ENCODE data around the gene NPAS3. TPM values are rescaled to one million over a fixed set of nuclear protein-coding genes. Genes with fewer than 3 reads are reported as not detected.

Gene NPAS3
- total RNA-seq, 1 experiment from 2014 or later: not detected

DNA sequence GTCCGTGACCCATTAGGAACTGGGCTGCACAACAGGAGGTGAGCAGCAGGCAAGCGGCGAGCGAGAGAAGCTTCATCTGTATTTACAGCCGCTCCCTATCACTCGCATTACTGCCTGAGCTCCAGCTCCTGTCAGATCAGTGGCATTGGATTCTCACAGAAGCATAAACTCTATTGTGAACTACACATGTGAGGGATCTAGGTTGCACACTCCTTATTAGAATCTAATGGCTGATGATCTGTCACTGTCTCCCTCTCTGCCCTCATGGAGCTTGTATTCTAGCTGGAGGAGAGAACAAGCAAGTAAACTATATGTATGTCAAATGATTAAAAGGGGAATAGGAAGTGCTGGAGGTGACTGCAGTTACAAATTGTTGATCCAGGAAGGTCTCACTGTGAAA, 533.1 kb downstream of the NPAS3 start:
- in situ Hi-C loops (cut with HindIII; ENCODE audit: low sequenced_read_pairs): no loop called here
- DNase-seq (ENCODE audit: low spot score): no peak

DNA sequence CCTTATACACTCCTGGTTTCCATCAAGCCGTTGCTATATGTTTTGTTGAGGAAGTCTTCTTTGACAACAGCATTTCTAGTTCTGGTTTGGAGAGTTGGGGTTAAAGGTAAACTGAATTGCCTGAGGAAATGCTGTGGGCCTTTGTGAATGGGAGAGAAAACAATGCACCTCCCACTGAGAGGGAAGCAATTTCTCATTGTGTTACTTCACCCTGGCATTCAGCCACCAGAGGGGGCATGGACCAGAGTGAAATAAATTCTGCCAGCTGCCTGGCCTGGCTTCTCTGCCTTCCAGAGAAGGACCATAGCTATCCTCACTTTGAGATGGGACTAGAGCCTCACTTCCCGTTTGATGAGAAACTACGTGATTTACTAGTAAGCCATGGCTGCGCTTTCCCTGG, 536.9 kb downstream of the NPAS3 start:
- in situ Hi-C loops (cut with HindIII; ENCODE audit: low sequenced_read_pairs): no loop called here
- no peak for DNase-seq (ENCODE audit: low spot score)

DNA sequence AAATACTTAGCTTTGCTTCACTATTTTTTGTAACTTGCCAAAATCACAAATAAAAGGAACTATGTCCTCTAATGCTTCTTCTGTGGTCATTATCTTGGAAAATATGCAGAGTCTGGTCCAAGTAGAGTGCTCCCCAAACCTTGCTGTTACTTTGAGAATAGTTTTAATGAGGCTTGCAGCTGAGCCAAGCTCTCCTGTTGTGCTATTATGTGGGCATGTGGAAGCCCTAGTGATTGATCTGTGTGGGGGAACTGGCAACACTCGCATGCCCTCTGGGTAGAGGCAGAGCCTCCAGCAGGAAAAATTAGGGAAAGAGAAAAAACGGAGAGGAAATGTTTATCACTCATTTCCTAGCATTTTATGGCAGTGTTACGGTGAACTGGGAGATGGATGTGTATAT, 539.1 kb downstream of the NPAS3 start:
- in situ Hi-C loops (cut with HindIII; ENCODE audit: low sequenced_read_pairs): no loop called here

DNA sequence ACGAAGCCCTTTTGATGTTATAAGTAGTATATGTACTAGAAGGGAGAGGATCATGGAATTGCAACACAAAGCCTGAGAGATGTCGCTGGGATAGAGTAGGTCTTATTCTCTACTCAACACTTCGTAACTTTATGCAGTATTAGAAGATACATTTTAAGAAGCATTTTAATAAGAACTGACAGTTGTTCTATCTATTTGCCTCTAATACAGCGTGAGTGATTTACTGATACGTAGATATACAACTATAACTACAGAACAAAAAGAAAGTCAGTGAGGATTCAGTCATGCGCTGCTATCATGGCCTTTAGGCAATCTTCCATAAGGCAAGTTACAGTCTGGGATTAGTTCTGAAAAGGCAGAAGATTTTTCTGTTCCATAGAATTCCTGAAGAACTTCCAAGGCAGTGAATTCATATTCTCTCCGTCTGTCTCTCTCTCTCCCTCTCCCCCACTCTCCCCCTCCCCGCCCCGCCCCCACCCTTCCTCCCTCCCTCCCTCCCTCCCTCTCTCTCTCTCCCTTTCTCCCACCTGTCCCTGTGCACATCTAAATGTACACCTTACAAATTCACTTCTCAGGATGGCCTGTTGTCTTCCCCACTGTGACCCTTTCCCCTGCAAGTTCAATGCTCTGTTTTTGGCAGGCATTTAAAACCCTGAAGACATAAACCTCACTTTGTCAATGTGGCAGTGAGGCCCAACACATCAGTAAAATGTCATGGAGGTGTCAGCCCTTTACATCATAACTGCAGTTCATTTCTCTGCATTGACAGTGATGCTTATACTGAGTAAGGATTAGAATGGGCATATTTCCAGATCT, 541.6 kb downstream of the NPAS3 start:
- in situ Hi-C loops (cut with HindIII; ENCODE audit: low sequenced_read_pairs): no loop called here
- no peak for DNase-seq (ENCODE audit: low spot score)

More for the DNA sequence above, 539.1 kb downstream of the NPAS3 start:
- peak; percentile 35 for DNase-seq (ENCODE audit: low spot score)

DNA sequence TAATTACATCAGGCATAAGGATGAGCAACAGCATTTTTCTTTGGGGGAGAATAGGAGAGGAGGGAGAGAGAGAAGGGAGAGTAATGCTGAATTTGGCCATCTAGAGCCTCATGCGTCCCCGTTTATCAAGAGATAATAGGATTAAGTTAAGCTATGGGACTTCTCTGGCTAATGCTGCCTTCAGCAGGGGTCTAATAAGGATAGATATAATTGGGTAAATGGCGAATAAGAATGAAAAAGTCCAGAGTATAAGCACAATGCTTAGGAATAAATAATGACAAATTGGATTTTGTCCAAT, 542.2 kb downstream of the NPAS3 start:
- in situ Hi-C loops (cut with HindIII; ENCODE audit: low sequenced_read_pairs): no loop called here
- no peak for DNase-seq (ENCODE audit: low spot score)

DNA sequence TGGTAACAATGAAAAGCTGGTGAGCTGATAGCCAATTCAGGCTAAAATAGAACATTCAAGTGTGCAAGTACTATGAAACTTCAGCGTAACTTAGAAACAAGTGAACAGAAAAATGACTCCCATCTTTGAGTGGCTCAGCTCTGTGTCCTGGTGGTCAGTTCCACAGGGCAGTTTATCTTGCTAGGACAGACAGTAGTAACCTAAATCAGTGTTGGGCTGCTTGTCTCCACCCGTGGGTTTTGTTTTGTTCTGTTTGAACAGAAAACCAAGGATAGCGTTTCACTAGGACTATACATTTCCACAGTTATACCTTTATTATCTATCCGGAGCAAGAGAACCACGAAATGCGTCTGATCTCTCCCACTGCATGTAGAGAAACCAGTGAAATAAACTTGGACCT, 544.4 kb downstream of the NPAS3 start:
- DNase-seq (ENCODE audit: low spot score): no peak
- in situ Hi-C loops (cut with HindIII; ENCODE audit: low sequenced_read_pairs): no loop called here

DNA sequence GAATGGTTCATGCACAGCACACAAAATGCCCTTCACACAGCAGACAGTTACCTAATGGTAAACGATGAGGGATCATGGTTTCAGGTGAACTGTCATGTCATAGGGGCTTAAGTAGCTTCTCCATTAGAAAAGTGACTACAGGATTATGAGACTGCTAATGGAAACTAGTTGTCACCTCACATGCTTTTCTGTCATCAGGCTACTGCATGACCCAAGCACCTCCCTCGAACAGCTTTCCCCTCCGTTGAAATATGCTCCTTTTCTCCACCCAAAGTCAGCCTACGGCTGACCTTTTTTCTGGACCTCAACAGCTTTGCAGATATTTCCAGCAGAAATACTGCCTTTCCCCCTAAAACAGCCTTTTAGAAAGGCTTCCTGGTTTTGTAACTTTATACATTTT, 544.9 kb downstream of the NPAS3 start:
- DNase-seq (ENCODE audit: low spot score): no peak
- in situ Hi-C loops (cut with HindIII; ENCODE audit: low sequenced_read_pairs): no loop called here

DNA sequence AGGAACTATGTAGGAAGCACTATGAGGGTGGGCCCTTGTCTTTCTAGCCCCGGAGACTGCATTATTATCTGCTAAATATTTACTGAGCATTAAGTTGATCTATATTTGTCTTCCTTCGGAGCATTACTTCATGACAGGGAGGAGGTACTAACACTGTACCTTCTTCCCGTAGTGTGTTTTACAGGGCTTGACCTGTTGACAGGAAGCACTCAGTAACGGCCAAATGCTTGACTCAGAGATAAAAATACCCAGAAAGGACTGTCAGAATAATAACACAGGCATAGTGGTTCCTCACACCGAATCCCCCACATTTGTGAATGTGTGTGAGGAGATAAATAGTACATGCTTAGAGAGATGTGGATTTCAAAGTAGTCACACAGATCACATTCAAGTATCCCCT, 545.6 kb downstream of the NPAS3 start:
- DNase-seq (ENCODE audit: low spot score): no peak
- in situ Hi-C loops (cut with HindIII; ENCODE audit: low sequenced_read_pairs): no loop called here

DNA sequence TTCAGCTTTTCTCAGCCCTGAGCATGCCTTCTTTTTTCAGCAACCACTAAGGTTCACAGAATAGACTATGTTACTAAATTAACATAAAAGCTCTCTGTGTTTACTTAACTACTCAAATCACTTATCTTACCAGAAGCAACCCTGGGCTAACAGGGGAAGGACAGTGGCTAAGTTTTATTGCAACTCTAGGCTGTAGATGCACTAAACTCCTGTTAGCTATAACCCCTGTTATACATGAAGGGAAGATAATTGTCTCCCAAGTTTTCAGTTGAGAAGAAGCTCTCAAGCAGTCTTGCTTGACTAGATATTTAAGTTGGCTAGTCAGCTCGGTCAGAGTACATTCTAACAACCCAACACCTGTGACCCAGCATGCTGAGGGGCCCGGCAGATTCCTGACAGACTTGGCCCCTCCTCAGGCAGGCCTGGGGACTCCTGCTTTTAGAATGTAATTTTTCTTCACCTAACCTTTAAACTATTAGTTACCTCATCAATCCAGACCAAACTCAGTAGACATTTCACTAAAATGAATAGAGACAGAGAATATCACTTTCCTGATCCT, 547.7 kb downstream of the NPAS3 start:
- no peak for DNase-seq (ENCODE audit: low spot score)
- in situ Hi-C loops (cut with HindIII; ENCODE audit: low sequenced_read_pairs): no loop called here

DNA sequence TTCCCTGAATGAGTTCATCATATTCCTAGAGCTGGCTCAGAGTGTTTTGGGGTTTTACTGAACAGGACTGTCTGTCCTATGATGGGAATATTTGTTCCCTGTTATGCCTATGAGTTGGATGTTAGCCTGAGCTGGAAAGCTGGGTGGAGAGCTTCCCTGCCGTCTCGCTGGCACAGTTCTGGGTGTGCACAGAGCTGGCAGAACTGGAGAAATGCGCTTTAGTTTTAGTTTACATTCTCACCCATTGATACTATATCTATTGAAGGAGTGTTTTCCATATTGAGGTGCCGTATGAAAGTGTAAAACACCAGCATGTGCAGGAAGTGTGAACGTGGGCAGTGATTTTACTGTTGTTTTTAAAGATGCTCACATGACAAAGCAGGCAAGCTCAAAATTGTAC, 549.9 kb downstream of the NPAS3 start:
- in situ Hi-C loops (cut with HindIII; ENCODE audit: low sequenced_read_pairs): no loop called here
- no peak for DNase-seq (ENCODE audit: low spot score)

DNA sequence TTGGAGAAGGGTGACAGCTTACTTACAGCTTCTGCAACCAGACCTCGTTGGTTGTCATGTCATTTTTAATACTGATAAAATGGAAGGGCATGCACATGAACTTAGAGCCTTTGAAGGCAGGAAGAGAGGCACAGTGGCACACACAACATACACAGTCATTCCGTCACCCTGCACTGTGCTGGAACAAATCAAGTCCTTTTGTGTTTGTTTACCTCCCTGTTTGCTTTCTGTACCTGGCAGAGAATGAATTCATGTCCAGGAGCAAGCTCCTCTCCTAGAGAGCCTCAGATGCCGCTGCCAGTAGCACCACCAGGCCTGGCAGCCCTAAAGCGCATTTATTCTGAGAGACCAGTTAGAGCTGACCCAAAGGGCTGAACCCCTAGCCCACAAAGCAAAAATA, 551.9 kb downstream of the NPAS3 start:
- no peak for DNase-seq (ENCODE audit: low spot score)
- in situ Hi-C loops (cut with HindIII; ENCODE audit: low sequenced_read_pairs): no loop called here

DNA sequence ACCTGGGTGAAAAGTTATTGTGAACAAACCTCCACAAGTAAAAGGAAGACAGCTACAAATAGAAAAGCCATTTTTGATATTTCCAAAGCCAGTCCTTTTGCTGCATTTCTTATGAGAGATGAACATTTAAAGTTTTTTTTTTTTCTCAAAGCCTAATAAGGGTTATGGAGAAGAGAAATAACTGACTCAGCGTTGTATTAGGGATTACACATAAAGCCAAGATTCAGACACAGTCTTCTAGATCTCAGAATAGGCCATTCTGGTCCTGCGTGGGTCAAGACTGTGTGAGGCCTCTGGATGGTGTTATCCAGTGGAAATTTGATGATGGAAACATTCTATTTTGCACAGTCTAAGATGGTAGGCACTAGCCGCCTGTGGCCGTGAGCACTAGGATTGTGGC, 552.4 kb downstream of the NPAS3 start:
- DNase-seq (ENCODE audit: low spot score): no peak
- in situ Hi-C loops (cut with HindIII; ENCODE audit: low sequenced_read_pairs): no loop called here

DNA sequence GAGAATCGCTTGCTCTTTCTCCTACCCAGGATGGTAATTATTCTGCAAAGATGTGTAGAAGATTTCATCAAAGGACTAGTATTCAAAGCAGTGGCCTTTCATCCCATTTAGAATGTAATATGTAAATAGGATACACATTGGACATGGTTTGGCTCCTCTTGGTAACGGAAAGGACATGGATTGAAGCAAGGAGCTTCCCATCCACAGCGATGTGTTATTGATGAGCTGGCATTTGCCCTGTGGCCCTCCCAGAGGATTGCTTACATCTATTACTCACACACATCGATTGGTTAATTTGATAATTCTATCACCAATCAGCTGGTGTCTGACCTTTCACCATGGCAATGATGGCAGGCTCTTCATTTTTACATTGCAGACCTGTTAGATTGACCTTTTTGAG, 553.8 kb downstream of the NPAS3 start:
- DNase-seq (ENCODE audit: low spot score): no peak
- in situ Hi-C loops (cut with HindIII; ENCODE audit: low sequenced_read_pairs): no loop called here

DNA sequence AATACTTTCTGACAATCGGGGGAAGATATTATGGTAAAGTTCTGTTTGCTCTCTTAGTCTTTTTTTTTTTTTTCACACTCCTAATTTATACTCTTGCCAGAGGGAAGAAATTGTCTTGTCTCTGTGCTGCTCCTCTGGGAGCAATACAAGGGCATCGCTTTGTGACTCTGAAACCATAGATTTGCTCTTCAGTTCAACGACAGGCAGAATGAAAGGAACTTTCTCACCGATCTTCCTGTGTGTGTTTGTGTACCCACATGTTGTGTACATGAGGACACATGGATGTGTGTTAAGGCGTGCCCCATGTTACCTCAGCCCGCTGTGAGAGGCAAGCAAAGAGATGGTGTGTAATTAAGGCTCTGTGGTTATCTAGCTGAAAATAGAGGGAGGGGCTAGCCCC, 554.6 kb downstream of the NPAS3 start:
- DNase-seq (ENCODE audit: low spot score): no peak
- in situ Hi-C loops (cut with HindIII; ENCODE audit: low sequenced_read_pairs): no loop called here

DNA sequence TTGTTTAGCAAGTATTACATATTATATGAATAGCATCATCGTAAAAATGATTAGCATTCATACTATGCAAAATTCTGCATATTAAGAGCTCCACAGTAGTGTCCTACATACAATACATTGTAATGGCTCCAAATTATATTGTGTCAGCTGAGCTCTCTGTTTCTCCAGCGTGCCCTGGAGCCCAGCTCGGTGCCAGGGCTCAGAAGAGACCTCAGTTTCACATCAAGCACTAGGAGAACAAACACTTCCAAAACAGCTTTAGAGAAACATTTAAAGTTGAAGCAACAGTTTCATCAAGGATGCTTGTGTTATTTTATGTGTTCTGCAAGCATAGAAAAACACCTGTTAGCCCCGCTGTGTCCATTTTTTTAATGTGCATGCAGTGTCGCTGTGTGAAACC, 555.3 kb downstream of the NPAS3 start:
- no peak for DNase-seq (ENCODE audit: low spot score)

DNA sequence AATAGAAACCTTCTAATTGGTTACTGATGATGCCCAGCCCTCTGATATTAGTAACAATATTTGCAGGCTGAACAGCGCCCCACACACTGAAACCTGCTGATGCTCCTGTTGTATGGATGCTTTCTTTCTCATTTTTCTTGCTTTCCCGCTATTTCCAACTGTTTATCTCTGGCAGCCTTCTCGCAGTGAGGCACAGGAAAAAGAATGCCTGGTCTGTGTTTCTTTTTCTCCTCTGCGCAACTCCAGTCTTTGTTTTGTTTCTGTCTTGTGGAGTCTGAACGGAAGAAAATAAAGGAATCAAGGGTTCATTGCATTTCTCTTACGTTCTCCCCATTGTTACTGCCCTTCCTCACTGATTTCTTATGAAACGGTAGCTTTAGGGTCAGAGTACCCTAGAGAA, 561.0 kb downstream of the NPAS3 start:
- in situ Hi-C loops (cut with HindIII; ENCODE audit: low sequenced_read_pairs): no loop called here
- no peak for DNase-seq (ENCODE audit: low spot score)

More for the DNA sequence above, 555.3 kb downstream of the NPAS3 start:
- in situ Hi-C loops (cut with HindIII; ENCODE audit: low sequenced_read_pairs): no loop called here

DNA sequence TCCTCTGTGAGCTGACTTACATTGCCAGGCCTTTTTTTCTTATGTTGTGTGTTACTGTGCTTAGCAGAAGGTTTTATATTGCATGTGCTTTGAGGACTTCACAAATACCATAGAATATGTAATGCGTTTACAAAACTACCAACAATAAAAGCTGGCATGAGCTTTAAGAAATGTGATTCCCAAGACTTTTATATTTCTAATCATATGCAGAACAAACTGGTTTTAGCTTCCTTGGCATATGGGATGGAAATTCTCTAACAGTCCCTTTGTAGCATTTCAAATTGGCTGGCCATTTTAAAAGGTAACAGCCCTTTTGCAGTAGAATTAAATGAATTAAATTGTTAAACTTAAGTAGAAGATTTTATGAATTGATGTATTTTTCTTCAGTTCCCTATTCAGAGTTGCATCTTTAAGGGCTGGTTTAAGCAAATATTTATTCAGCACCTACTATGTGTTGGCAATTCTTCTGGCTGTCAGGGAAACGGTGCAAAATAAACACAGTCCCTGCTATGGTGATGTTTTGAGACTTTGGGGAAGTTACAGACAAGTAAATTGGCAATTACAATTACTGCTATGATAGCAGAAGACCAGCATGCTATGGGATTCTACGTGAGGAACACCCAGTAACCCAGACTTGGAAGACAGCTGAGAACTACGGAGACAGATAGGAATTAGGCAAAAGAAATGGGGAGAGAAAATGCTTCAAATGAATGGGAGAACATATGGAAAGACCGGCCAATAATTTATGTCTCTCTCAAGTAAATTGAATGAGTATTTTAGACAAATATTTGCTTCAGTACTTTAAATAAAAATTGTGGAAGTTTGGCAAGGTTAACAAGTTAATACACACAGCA, 565.8 kb downstream of the NPAS3 start:
- in situ Hi-C loops (cut with HindIII; ENCODE audit: low sequenced_read_pairs): no loop called here
- no peak for DNase-seq (ENCODE audit: low spot score)

DNA sequence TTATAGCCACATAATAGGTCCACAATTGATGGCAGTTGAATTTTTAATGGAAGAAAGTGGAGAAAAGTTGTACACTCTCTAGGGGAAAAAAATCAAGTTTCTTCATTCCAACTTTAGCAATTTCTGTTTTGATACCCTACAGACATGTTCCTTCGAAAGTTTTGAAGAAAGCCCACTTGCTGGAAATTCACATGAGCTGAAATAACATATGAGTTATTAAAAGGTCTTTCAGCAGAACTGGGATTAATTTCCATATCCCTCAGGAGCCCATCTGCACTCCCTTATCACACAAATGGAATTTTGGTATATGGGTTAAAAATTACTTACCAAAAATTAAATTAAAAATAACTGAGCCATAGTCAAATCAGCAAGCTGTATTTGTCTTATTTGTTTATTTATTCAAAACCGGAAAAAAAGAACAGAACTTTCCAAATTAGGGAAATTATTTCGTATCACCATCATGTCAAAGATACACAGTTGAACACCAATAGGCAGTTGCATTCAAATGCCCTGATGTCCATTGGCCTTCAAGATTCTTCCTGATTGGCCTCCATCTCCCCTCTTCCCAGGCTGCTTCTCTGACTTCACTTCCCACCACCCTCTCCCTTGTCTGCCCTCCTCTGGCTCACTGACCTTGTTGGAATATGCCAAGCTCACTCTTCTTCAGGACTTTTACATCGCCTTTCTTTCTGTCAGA, 566.7 kb downstream of the NPAS3 start:
- in situ Hi-C loops (cut with HindIII; ENCODE audit: low sequenced_read_pairs): no loop called here

DNA sequence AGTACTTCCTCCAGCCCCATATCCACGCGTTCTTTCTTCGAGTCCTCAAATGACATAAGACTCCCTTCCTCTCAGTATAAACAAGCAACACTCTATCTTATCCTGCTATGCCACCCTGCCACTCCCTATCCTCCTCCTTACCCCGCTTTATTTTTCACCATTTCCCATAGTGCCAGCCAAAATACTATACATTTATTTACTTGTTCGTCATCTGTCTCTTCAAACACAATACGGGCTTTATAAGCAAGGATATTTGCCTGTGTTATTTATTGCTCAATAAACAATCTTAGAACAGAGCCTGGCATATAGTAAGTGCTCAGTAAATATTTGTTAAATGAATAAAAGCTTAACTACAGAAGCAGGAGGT, 567.3 kb downstream of the NPAS3 start:
- in situ Hi-C loops (cut with HindIII; ENCODE audit: low sequenced_read_pairs): no loop called here
- DNase-seq (ENCODE audit: low spot score): no peak

More for the DNA sequence above, 566.7 kb downstream of the NPAS3 start:
- DNase-seq (ENCODE audit: low spot score): no peak
